Activated T-helper 2 cell treated with anti-CD3 and anti-CD28 coated beads, Interferon-gamma antibody, Interleukin-2, Interleukin-4, amounts not matched to agents 10 μg/mL and 5 μg/mL and 100 μg/mL, durations not matched to agents 14 hours and 24 hours and 36 hours (primary cell): ENCODE measurements around the gene VPS39. TPM values are rescaled to one million over a fixed set of nuclear protein-coding genes. Genes with fewer than 3 reads are reported as not detected.

ENCODE experiments used
- DNase-seq: peaks from one replicate; pipeline ENCODE4 v3.0.0; 2021; ENCODE audit warnings: low spot score
- H3K27ac Mint-ChIP-seq: one replicate; pipeline ENCODE4 v1.8.0; 2021; ENCODE audit warnings: mixed read lengths
- H3K27me3 Mint-ChIP-seq: one replicate; pipeline ENCODE4 v1.8.0; 2021; ENCODE audit warnings: low read depth, mixed read lengths
- H3K36me3 Mint-ChIP-seq: one replicate; pipeline ENCODE4 v1.8.0; 2021; ENCODE audit warnings: low read depth, mixed read lengths
- H3K4me1 Mint-ChIP-seq: one replicate; pipeline ENCODE4 v1.8.0; 2021; ENCODE audit warnings: low read depth, mixed read lengths
- H3K4me3 Mint-ChIP-seq: one replicate; pipeline ENCODE4 v1.8.0; 2021; ENCODE audit warnings: low read depth, mild to moderate bottlenecking, moderate library complexity, mixed read lengths
- H3K9me3 Mint-ChIP-seq: one replicate; pipeline ENCODE4 v1.8.0; 2021; ENCODE audit warnings: mixed read lengths
- intact Hi-C: fragments of 100-400 bp; cut with micrococcal nuclease; formaldehyde crosslinking; loops from one replicate; pipeline ENCODE4 v1.15.1; 2023
- total RNA-seq: library from RNA; stranded (reverse); gene quantifications from 2 replicates; pipeline ENCODE4 v1.2.3, GENCODE V29; 2022

VPS39 gene
- total RNA-seq, 1 donor from 2014 or later, result 67.7 TPM

DNA sequence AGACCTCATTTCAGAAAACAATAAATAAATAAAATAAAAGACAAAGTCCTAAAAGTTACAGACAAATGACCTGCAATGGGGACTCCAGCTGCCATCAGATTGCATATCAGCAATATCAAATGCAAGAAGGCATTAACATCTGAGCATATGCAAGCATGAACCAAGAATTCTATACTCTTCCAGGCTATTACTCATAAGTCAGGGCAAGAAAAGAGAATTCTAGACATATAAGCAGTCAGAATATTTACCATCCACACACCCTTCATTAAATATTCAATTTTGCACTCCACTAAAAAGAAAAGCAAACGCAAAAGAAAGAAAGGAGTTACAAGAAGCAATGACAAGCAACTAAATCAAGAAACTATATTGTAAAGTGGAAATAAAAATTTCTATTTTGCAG is 72.8 kb downstream of the VPS39 start:
- Mint-ChIP-seq H3K27ac (no peak overlapping the region), H3K4me1 (no peaks in the 10 kb centered on the region), H3K27me3 (peaks cover 6% of the 10 kb centered on the region), H3K36me3 (no peaks in the 10 kb centered on the region), H3K9me3 (no peaks in the 10 kb centered on the region), H3K4me3 (no peak overlapping the region)
- intact Hi-C loops, result loop anchor here (5.0 kb wide), 1 partner anchor 68 kb away; no protein-coding TSS in a partner anchor
- no peak for DNase-seq

DNA sequence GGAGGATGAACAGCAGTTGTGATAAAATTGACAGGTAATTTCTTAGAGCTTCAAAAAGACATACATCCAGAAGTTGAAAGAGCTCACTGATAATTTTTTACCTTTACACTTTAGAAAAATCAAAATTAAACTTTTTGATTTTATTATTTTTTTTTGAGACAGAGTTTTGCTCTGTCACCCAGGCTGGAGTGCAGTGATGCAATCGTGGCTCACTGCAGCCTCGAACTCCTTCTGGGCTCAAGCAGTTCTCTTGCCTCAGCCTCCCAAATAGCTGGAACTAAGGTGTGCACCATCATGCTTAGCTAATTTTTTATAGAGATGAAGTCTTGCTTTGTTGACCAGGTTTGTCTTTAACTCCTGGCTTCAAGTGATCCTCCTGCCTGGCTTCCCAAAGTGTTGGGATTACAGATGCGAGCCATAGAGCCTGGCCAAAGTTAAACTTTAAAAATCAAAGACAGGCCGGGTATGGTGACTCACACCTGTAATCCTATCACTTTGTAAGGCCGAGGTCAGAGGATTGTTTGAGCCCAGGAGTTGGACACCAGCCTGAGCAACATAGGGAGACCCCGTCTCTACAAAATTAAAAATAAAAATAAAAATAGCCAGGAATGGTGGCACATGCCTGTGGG is 73.4 kb downstream of the VPS39 start:
- intact Hi-C loops, result loop anchor here (1.0 to 5.0 kb wide), 2 partner anchors 67 to 145 kb away; no protein-coding TSS in a partner anchor
- Mint-ChIP-seq H3K27me3 (peaks cover 10% of the 10 kb centered on the region), H3K9me3 (no peaks in the 10 kb centered on the region), H3K27ac (no peak overlapping the region), H3K36me3 (no peaks in the 10 kb centered on the region), H3K4me3 (no peak overlapping the region), H3K4me1 (no peaks in the 10 kb centered on the region)
- DNase-seq, result no peak

DNA sequence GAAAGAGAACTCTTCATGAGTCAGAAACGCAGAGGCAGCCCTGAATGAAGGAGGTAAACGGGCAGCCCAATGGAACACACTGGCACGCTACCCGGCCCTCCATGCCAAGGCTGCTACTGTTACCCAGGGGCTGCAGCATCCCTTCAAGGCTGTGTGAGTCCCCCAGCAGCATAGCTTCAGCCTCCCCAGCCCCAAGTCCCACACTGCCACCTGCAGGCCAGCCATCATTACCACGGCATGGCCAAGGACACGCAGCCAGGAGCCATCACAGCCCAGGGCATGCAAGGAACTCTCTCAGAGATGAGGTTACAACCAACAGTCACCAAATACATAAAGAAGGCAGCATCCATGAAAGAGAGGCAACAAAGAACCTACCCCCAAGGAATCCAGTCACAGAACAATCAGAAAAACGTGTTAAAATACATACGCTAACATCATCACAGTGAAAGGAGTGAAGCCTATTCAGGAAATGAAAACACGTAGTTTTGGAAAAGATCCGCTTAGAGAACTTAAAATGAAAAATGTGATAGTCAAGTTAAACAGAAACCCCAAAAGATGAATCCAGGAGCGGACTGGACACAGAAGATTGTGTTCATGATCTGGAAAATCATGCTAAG is 74.1 kb downstream of the VPS39 start:
- Mint-ChIP-seq H3K4me1 (no peaks in the 10 kb centered on the region), H3K4me3 (no peak overlapping the region), H3K9me3 (no peaks in the 10 kb centered on the region), H3K27ac (no peak overlapping the region), H3K36me3 (no peaks in the 10 kb centered on the region), H3K27me3 (peaks cover 15% of the 10 kb centered on the region)
- DNase-seq, result peak; percentile 48
- intact Hi-C loops, result loop anchor here (1.0 kb wide), 1 partner anchor 145 kb away; no protein-coding TSS in a partner anchor

DNA sequence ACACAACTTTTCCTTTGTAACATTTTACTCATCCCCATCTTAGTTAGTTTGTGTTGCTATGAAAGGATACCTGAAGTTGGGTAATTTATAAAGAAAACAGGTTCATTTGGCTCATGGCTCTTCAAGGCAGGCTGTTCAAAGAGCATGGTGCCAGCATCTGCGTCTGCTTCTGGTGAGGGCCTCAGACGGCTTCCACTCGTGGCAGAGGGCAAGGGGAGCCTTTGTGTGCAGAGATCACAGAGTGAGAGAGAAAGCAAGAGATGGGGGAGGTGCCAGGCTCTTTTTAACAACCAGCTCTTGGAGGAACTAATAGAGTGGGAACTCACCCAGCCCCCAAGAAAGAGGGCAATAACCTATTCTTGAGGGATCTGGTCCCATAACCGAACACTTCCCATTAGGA is 74.7 kb downstream of the VPS39 start:
- intact Hi-C loops, result no loop called here
- peaks cover 15% of the 10 kb centered on the region for H3K27me3 Mint-ChIP-seq

DNA sequence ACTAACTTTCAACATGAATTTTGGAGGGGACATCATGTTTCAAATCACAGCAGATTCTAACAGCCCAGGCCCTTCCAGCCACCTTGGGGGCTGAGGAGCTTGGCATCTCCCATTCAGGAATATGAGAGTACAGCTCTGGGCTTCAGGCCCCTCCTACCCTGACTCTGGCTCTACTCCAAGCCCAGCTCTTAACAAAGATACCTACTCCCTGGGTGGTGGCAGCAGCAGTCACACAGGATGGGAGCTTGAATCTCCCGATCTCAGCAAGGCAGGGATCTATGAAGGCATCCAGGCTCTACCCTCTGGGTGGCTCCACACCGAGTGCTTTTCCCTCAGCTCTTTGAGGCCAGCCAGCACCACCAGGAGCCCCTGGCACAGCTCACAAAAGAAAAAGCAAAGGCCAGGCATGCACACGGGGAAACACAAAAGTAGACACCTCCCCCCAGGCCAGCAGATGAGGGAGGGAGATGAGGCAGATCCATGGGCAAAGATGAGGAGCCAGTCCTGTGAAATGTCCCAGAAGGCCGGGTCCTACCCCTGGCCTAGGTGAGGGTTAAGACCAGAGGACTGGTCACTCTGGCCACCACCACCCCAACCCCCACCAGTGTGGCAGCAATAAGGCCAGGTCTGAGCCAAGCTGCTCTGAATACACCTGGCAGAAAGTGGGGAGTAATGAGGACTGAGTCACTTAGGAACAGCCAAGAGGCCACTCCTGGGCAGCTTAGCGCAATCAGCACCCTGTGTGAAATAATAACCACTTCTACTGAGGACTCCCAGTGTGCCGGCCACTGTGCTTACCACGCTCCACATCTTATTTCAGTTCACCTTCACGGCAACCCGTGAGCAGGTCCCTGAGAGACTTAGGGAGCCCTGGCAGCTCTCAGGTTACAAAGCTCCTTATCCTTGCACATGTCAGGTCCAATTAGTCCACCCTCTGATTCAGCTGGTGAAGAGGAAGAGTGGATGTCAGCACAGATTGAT is 76.0 kb downstream of the VPS39 start:
- Mint-ChIP-seq H3K9me3 (no peaks in the 10 kb centered on the region), H3K4me1 (no peaks in the 10 kb centered on the region), H3K4me3 (no peak overlapping the region), H3K27ac (no peak overlapping the region), H3K27me3 (peaks cover 19% of the 10 kb centered on the region), H3K36me3 (no peaks in the 10 kb centered on the region)
- intact Hi-C loops, result no loop called here
- DNase-seq, result no peak

More for the DNA sequence above, 74.7 kb downstream of the VPS39 start:
- H3K9me3 Mint-ChIP-seq, result no peaks in the 10 kb centered on the region
- H3K36me3 Mint-ChIP-seq, result no peaks in the 10 kb centered on the region
- DNase-seq, result no peak
- H3K4me3 Mint-ChIP-seq, result no peak overlapping the region
- H3K4me1 Mint-ChIP-seq, result no peaks in the 10 kb centered on the region
- no peak overlapping the region for H3K27ac Mint-ChIP-seq

DNA sequence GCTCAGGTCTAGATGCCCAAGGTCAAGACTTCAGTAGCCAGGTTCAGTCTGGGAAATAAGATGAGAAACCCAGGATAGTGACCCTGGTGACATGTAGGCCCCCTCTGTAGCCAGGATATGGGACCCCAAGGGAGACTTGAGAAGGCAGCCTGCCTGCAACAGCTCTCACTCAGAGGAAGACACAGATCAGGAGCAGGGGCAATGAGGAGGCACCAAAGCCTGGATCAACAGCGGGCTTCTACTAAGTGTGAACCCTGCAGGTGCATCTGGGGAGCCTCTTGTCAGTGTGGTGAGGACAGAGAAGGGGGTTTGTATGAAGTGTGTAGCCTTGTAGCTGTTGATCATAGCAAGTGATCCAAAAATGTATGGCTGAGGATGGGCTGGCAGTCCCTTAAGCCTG is 77.1 kb downstream of the VPS39 start:
- H3K36me3 Mint-ChIP-seq, result no peaks in the 10 kb centered on the region
- H3K27me3 Mint-ChIP-seq, result peaks cover 19% of the 10 kb centered on the region
- H3K27ac Mint-ChIP-seq, result no peak overlapping the region
- H3K4me3 Mint-ChIP-seq, result no peak overlapping the region
- intact Hi-C loops, result no loop called here
- DNase-seq, result no peak
- H3K9me3 Mint-ChIP-seq, result no peaks in the 10 kb centered on the region
- no peaks in the 10 kb centered on the region for H3K4me1 Mint-ChIP-seq

DNA sequence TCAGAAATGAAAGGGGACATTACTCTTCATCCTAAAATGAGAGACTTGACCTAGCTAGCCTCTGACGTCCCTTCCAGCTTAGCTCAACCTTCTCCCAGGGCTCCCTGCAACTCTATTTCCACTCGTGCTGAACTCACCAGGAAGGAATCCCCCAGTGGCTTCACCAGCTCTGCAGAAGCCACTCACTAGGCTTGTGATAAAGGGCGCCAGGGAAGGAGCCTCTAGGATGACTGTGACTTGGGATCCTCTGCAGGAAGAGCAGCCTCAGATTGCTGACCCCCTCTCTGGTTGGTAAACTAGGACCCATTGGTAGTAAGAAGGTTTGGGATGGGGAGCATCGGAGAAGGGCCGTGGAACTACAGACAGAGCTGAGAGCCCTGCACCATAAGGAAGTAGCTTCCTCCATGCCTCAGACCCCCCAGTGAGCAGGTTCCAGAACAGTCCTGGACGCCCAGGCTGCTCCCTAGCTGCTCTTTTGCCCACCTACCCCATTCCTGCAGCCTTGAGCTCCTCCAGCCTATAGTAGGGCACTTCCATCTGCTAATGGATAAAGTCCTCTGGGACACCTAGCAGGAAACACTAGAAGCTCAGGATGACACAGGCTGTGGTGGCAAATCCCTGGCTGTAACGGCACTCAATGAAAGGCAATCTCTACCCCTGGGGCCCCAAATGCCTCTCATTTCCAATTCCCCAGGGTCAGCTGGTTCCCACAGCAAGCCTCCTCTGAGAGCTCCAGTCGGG is 77.7 kb downstream of the VPS39 start:
- no peaks in the 10 kb centered on the region for H3K4me1 Mint-ChIP-seq
- no peaks in the 10 kb centered on the region for H3K9me3 Mint-ChIP-seq
- intact Hi-C loops, result no loop called here
- H3K4me3 Mint-ChIP-seq, result no peak overlapping the region
- no peak overlapping the region for H3K27ac Mint-ChIP-seq
- peaks cover 20% of the 10 kb centered on the region for H3K27me3 Mint-ChIP-seq
- DNase-seq, result no peak
- no peaks in the 10 kb centered on the region for H3K36me3 Mint-ChIP-seq

DNA sequence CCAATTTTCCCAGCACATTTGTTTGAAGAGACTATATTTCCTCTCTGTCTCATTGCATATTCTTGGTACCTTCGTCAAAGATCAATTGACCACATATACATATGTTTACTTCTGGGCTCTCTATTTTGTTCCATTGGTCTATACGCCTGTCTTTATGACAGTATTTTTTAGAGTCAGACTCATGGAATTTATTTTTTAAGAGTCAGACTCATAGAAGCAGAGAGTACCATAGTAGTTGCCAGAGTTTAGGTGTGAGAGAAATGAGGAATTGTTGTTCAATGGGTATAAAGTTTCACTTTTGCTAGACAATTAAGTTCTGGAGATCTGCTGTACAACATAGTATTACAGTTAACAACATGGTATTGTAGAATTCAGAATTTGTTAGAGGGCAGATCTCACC is 78.7 kb downstream of the VPS39 start:
- Mint-ChIP-seq H3K4me3 (no peak overlapping the region), H3K27ac (no peak overlapping the region), H3K36me3 (no peaks in the 10 kb centered on the region), H3K4me1 (no peaks in the 10 kb centered on the region), H3K27me3 (peaks cover 27% of the 10 kb centered on the region), H3K9me3 (no peaks in the 10 kb centered on the region)
- no peak for DNase-seq
- intact Hi-C loops, result no loop called here

DNA sequence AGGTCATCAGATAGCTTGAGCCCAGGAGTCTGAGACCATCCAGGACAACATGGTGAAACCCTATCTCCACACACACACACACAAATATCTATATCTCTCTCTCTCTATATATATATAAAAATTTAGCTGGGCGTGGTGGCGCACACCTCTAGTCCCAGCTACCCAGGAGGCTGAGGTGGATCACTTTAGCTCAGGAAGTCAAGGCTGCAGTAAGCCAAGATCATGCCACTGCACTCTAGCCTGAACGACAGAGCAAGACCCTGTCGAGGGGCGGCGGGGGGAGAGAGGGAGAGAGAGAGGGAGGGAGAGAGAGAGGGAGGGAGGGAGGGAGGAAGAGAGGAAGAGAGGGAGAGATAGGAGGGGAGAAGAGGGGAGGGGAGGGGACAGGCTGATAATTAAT is 79.6 kb downstream of the VPS39 start:
- Mint-ChIP-seq H3K27me3 (peaks cover 27% of the 10 kb centered on the region), H3K4me1 (no peaks in the 10 kb centered on the region), H3K4me3 (no peak overlapping the region), H3K27ac (no peak overlapping the region), H3K36me3 (no peaks in the 10 kb centered on the region), H3K9me3 (no peaks in the 10 kb centered on the region)
- DNase-seq, result no peak
- intact Hi-C loops, result no loop called here

DNA sequence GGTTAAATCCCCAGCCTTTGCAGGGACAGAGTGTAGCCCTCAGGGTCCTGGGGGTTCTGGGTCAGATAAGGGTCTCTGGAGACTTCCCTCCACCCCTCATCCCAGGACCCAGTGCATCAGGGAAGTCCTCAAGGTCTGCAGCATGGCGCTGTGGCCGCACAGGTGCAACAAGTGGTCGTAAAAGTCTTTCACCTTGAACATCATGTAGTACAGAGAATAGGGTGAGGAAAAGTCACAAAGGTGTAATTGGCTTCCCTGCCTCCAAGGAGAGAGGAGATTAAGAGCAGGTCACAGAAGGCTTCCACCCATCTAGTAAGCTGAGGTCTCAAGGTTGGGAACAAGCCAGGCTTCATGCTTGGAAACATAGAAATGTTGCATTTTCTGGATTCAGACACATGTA is 84.6 kb downstream of the VPS39 start:
- H3K27me3 Mint-ChIP-seq, result peaks cover 19% of the 10 kb centered on the region

DNA sequence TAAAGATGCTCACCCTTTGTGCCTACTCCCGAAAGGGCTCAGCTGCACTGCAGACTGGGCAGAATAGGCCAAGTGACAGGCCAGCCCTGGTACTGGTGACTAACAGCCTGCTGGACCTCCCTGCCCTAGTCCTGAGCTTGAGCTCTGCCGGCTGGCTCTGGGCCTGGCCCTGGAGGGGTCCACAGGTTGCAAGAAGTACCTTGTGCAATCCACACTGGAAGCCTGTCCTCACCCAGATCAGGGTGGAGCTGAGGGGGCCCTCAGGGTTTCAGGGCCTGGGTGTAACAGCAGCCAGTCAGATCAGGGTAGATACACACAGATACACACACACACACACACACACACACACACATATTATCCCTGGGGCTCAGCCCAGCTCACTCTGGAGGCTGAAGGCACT is 86.4 kb downstream of the VPS39 start:
- no peak overlapping the region for H3K4me3 Mint-ChIP-seq
- H3K36me3 Mint-ChIP-seq, result no peaks in the 10 kb centered on the region
- DNase-seq, result no peak
- H3K9me3 Mint-ChIP-seq, result no peaks in the 10 kb centered on the region
- H3K27ac Mint-ChIP-seq, result no peak overlapping the region
- intact Hi-C loops, result no loop called here
- peaks cover 8% of the 10 kb centered on the region for H3K4me1 Mint-ChIP-seq
- H3K27me3 Mint-ChIP-seq, result peaks cover 15% of the 10 kb centered on the region

More for the DNA sequence above, 84.6 kb downstream of the VPS39 start:
- no peak overlapping the region for H3K27ac Mint-ChIP-seq
- no peaks in the 10 kb centered on the region for H3K9me3 Mint-ChIP-seq
- H3K36me3 Mint-ChIP-seq, result no peaks in the 10 kb centered on the region
- DNase-seq, result no peak
- H3K4me3 Mint-ChIP-seq, result no peak overlapping the region
- peaks cover 8% of the 10 kb centered on the region for H3K4me1 Mint-ChIP-seq
- intact Hi-C loops, result no loop called here

DNA sequence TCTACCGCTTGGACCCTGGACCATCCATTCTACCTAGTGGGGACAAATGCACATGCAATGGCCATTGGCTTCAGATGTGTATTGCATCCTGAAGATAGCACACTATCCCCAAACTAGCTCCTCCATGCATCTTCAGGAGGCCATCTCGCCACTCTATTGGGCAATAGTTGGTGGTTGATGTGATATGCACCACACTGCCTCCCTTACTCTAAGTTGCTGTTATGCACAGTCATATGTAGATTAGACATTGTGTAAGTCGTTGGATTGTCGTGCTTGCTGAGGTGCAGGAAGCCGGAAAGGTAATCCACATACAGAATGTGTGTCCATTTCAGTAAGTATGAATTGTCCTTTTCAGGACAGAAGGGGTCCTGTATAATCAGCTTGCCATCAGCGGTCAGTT is 87.1 kb downstream of the VPS39 start:
- Mint-ChIP-seq H3K36me3 (no peaks in the 10 kb centered on the region), H3K27me3 (peaks cover 19% of the 10 kb centered on the region), H3K9me3 (no peaks in the 10 kb centered on the region), H3K4me3 (no peak overlapping the region), H3K4me1 (peaks cover 8% of the 10 kb centered on the region), H3K27ac (no peak overlapping the region)
- intact Hi-C loops, result no loop called here
- no peak for DNase-seq
